Suprapubic skin (tissue), 4 donors: ENCODE results near the gene GRK5. TPM values are rescaled to one million over a fixed set of nuclear protein-coding genes. Genes with fewer than 3 reads are reported as not detected.

Source experiments
- DNase-seq, 2 donors: peaks; one replicate each; pipeline ENCODE4 v3.0.0-alpha.2; 2019; ENCODE audit warnings: low spot score in 2 of 2
- H3K27ac ChIP-seq: fragments of 200-600 bp; sonication (generic); one replicate; pipeline ENCODE4 v1.5.1; 2019
- H3K27me3 ChIP-seq: fragments of 200-600 bp; sonication (generic); one replicate; pipeline ENCODE4 v1.5.1; 2019
- H3K36me3 ChIP-seq: fragments of 200-600 bp; sonication (generic); one replicate; pipeline ENCODE4 v1.5.1; 2019
- H3K4me1 ChIP-seq: fragments of 200-600 bp; sonication (generic); one replicate; pipeline ENCODE4 v1.5.1; 2019
- H3K4me3 ChIP-seq: fragments of 200-600 bp; sonication (generic); one replicate; pipeline ENCODE4 v1.5.1; 2019; ENCODE audit warnings: mild to moderate bottlenecking
- H3K9me3 ChIP-seq: fragments of 200-600 bp; sonication (generic); one replicate; pipeline ENCODE4 v1.5.1; 2019
- CTCF ChIP-seq, 2 donors: fragments of 200-600 bp in 1 of 2; fragments of 450-650 bp in 1 of 2; sonication (generic) in 1 of 2; IDR thresholded peaks; one replicate each; pipeline ENCODE4 v1.5.1; 2016 to 2019; ENCODE audit warnings: antibody characterized with exemption in 2 of 2, mild to moderate bottlenecking in 1 of 2, moderate library complexity in 1 of 2
- EP300 ChIP-seq: sonication (generic); formaldehyde crosslinking; IDR thresholded peaks from one replicate; pipeline ENCODE4 v1.6.1; 2017; ENCODE audit warnings: antibody characterized with exemption
- POLR2A ChIP-seq, 2 donors: fragments of 450-650 bp; IDR thresholded peaks; one replicate each; pipeline ENCODE4 v1.6.1; 2017; ENCODE audit warnings: antibody characterized with exemption in 2 of 2, mild to moderate bottlenecking in 2 of 2, moderate library complexity in 2 of 2
- POLR2AphosphoS5 ChIP-seq, 3 donors: sonication (generic); formaldehyde crosslinking; IDR thresholded peaks; one replicate each; pipeline ENCODE4 v1.6.1; 2017; ENCODE audit warnings: antibody characterized with exemption in 3 of 3
- WGBS: methylation state at CpG from one replicate; pipeline ENCODE4 v1.1.5; 2018; 5-methylcytosine and 5-hydroxymethylcytosine counted together
- total RNA-seq, 4 donors: library from RNA; depleted of rRNA; stranded (reverse); fragments of >200 nt; gene quantifications; one replicate each; pipeline ENCODE4 v1.1.0, GENCODE V29; 2016

Gene GRK5
- total RNA-seq, 4 donors from 2014 or later = 4.8 to 9.0 (median 6.7) TPM

DNA sequence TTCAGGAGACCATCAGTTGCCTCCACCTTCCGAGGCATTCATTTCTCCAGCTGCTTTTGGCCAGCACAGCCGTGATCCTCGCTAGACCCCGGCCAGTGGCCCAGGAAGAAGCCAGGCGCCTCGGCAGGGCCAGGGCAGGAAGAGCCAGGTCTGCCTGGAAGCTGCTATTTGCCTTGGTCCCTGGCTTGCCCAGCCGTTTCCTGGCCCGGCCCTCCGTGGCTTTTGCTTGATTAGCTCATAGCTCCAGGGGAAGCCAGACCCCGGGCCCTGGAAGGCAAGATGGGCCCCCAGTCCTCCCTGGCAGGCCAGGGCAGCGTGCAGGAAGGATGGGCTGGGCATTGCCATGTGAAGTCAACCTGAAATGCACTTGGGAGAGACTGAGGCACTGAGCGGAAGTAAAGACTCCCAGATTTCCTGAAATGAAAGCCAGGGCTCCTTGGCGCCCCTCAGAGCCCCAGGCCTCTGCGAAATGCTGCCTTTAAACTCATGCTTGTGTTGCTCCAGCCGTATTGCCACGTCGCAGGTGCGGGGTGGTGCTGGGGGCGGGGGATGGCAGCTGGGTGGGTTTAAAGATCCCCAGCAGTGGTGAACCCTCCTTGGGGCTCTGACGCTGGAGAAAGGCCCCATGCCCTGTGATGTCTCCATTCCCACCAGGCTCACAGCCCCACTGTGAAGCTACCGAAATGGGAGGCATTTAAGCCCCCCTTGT is 160.6 kb downstream of the GRK5 start:
- Histone ChIP-seq H3K27ac (peak overlapping the region; percentile 85), H3K9me3 (no peaks in the 10 kb centered on the region), H3K36me3 (no peaks in the 10 kb centered on the region), H3K27me3 (no peaks in the 10 kb centered on the region), H3K4me3 (no peak overlapping the region), H3K4me1 (peaks cover 69% of the 10 kb centered on the region)
- DNase-seq = no peak
- WGBS = 91% methylated on average over 19 of the region's 21 CpGs
- no peak for TF ChIP-seq POLR2AphosphoS5 (IDR thresholded peaks at IDR 0.05)
- no peak for TF ChIP-seq EP300
- no peak for TF ChIP-seq CTCF (IDR thresholded peaks at IDR 0.05)
- TF ChIP-seq POLR2A (IDR thresholded peaks at IDR 0.05) = no peak

- Histone ChIP-seq H3K36me3 (no peaks in the 10 kb centered on the region), H3K4me1 (peaks cover 69% of the 10 kb centered on the region), H3K27ac (peak overlapping the region; percentile 85), H3K27me3 (no peaks in the 10 kb centered on the region), H3K9me3 (no peaks in the 10 kb centered on the region), H3K4me3 (no peak overlapping the region)
- 91% methylated on average over 7 of the region's 8 CpGs for WGBS
- TF ChIP-seq EP300 = no peak
- no peak for TF ChIP-seq CTCF (IDR thresholded peaks at IDR 0.05)
- TF ChIP-seq POLR2AphosphoS5 (IDR thresholded peaks at IDR 0.05) = no peak
- no peak for TF ChIP-seq POLR2A (IDR thresholded peaks at IDR 0.05)
- no peak for DNase-seq
Measured at GRCh38 chr10:119368581-119368980, 161.2 kb downstream of the GRK5 start.

GRCh38 chr10:119368991-119369869 is 161.9 kb downstream of the GRK5 start:
- Histone ChIP-seq H3K9me3 (no peaks in the 10 kb centered on the region), H3K27ac (peak overlapping the region; percentile 85), H3K36me3 (no peaks in the 10 kb centered on the region), H3K4me1 (peaks cover 69% of the 10 kb centered on the region), H3K4me3 (no peak overlapping the region), H3K27me3 (no peaks in the 10 kb centered on the region)
- WGBS = 70% methylated on average over 21 of the region's 21 CpGs
- DNase-seq = no peak
- TF ChIP-seq POLR2AphosphoS5 (IDR thresholded peaks at IDR 0.05) (no peak), CTCF (IDR thresholded peaks at IDR 0.05) (no peak), EP300 (no peak), POLR2A (IDR thresholded peaks at IDR 0.05) (no peak)

- H3K36me3 ChIP-seq = no peaks in the 10 kb centered on the region
- DNase-seq = peak in 1 of 2 donors; percentile 89
- no peaks in the 10 kb centered on the region for H3K9me3 ChIP-seq
- H3K27me3 ChIP-seq = no peaks in the 10 kb centered on the region
- peak overlapping the region; percentile 85 for H3K27ac ChIP-seq
- peak overlapping the region; percentile 3 for H3K4me3 ChIP-seq
- WGBS = 45% methylated on average over 16 of the region's 16 CpGs
- H3K4me1 ChIP-seq = peaks cover 63% of the 10 kb centered on the region
- TF ChIP-seq CTCF (IDR thresholded peaks at IDR 0.05) (no peak), EP300 (no peak), POLR2AphosphoS5 (IDR thresholded peaks at IDR 0.05) (peak in 2 of 3 donors; percentile 44 to 53)
Measured at GRCh38 chr10:119370111-119370741, 162.9 kb downstream of the GRK5 start.
